HepG2 (cell line): ENCODE measurements around the gene TMEM39B. TPM values are rescaled to one million over a fixed set of nuclear protein-coding genes. Genes with fewer than 3 reads are reported as not detected.

Experiments used
- ATAC-seq: fragments of 200-7000 bp; cut with Tn5 transposase; 3 replicates; pipeline ENCODE4 v1.9.1; 2020; ENCODE audit warnings: mild to moderate bottlenecking, moderate library complexity
- BruUV-seq: library from RNA; stranded (reverse); fragments of 400-500 nt; replicated peaks from 2 replicates; lab custom pipeline; 2021; lab: Mats Ljungman, UMichigan
- CTCF ChIA-PET: fragments of 300-600 bp; formaldehyde crosslinking; extraction: SDS; loops from one replicate; lab custom pipeline; 2021; ENCODE audit warnings: low total read pairs, inconsistent platforms, low intra/inter-chr PET ratio; lab: Yijun Ruan, JAX
- POLR2A ChIA-PET: fragments of 350-600 bp; sonication (Branson Sonifier 250); formaldehyde crosslinking; loops from one replicate; lab custom pipeline; 2020; ENCODE audit warnings: antibody characterized with exemption, inconsistent platforms; lab: Yijun Ruan, JAX
- DNase-seq: peaks from one replicate; pipeline ENCODE4 v3.0.0-alpha.2; 2015; ENCODE audit warnings: low spot score
- FAIRE-seq: peaks from 3 replicates; lab custom pipeline; 2011; peaks lifted over from hg19 to GRCh38; lab: Jason Lieb, UNC
- H2AFZ ChIP-seq: one replicate; pipeline ENCODE4 v1.6.1; 2011; ENCODE audit warnings: low read length, inconsistent platforms
- H3K27ac ChIP-seq: fragments of 300-600 bp; 3 replicates; pipeline ENCODE4 v1.8.0; 2011; ENCODE audit warnings: mixed run types, mild to moderate bottlenecking, mixed read lengths, low read length, inconsistent platforms; ENCODE audit not compliant: insufficient read depth; ENCODE audit errors: extremely low read length
- H3K27me3 ChIP-seq, 2 experiments: fragments of 200-600 bp in 1 of 2; 2 replicates in 1 of 2; 3 replicates in 1 of 2; pipeline versions ENCODE4 v1.6.0 to v1.8.0; 2011; ENCODE audit warnings: low read length in 2 of 2, mild to moderate bottlenecking in 2 of 2, moderate library complexity in 2 of 2, inconsistent platforms in 1 of 2; ENCODE audit not compliant: insufficient read depth in 2 of 2, control insufficient read depth in 1 of 2
- H3K36me3 ChIP-seq, 2 experiments: fragments of 200-600 bp in 1 of 2; replicated peaks in 1 of 2; 2 replicates in 1 of 2; 3 replicates in 1 of 2; pipeline versions ENCODE4 v1.5.1 to v1.8.0; 2011; ENCODE audit warnings: low read length in 2 of 2, inconsistent platforms in 1 of 2; ENCODE audit not compliant: insufficient read depth in 2 of 2, control insufficient read depth in 1 of 2
- H3K4me1 ChIP-seq: 2 replicates; pipeline ENCODE4 v1.5.1; 2012; ENCODE audit warnings: low read length, inconsistent platforms; ENCODE audit not compliant: insufficient read depth
- H3K4me2 ChIP-seq: 2 replicates; pipeline ENCODE4 v1.6.0; 2011; ENCODE audit warnings: low read depth, low read length, inconsistent platforms
- H3K4me3 ChIP-seq, 3 experiments: fragments of 200-600 bp in 1 of 3; sonication (generic), shearing (Covaris generic) in 1 of 3; replicated peaks in 1 of 3; 2 replicates each; pipeline ENCODE4 v1.5.1; 2011 to 2016; ENCODE audit warnings: low read length in 3 of 3, inconsistent platforms in 2 of 3, low read depth in 2 of 3, mild to moderate bottlenecking in 2 of 3, control low read depth in 1 of 3, mixed read lengths in 1 of 3; ENCODE audit not compliant: insufficient read depth in 1 of 3
- H3K79me2 ChIP-seq: one replicate; pipeline ENCODE4 v1.6.1; 2011; ENCODE audit warnings: low read length, inconsistent platforms; ENCODE audit not compliant: insufficient read depth
- H3K9ac ChIP-seq: 2 replicates; pipeline ENCODE4 v1.6.0; 2011; ENCODE audit warnings: mild to moderate bottlenecking, low read depth, low read length, inconsistent platforms; ENCODE audit not compliant: insufficient read depth
- H3K9me3 ChIP-seq: 2 replicates; pipeline ENCODE4 v1.5.1; 2012; ENCODE audit warnings: mild to moderate bottlenecking, low read length
- H4K20me1 ChIP-seq: 2 replicates; pipeline ENCODE4 v1.6.0; 2011; ENCODE audit warnings: inconsistent platforms, mild to moderate bottlenecking, low read length, moderate library complexity; ENCODE audit not compliant: insufficient read depth
- AKAP8 ChIP-seq: sonication (generic); formaldehyde crosslinking; IDR thresholded peaks from 2 replicates; pipeline ENCODE4 v1.5.1; 2020; ENCODE audit warnings: mild to moderate bottlenecking, missing genetic modification reagents
- BORCS8-MEF2B ChIP-seq: sonication (generic); formaldehyde crosslinking; IDR thresholded peaks from 2 replicates; pipeline ENCODE4 v1.8.0; 2022; ENCODE audit warnings: mild to moderate bottlenecking, missing genetic modification reagents
- CBFB ChIP-seq: sonication (generic); formaldehyde crosslinking; IDR thresholded peaks from 2 replicates; pipeline ENCODE4 v1.4.0; 2020; ENCODE audit warnings: missing genetic modification reagents
- GZF1 ChIP-seq: sonication (generic); formaldehyde crosslinking; IDR thresholded peaks from 2 replicates; pipeline ENCODE4 v1.5.1; 2020; ENCODE audit warnings: mild to moderate bottlenecking, missing genetic modification reagents
- HNRNPH1 ChIP-seq: fragments of 200-400 bp; formaldehyde crosslinking; optimal IDR thresholded peaks from 2 replicates; pipeline ENCODE3; 2017; ENCODE audit warnings: mild to moderate bottlenecking, low read depth, low read length
- JUN ChIP-seq: sonication (generic); formaldehyde crosslinking; IDR thresholded peaks from 2 replicates; pipeline ENCODE4 v1.4.0; 2020; ENCODE audit warnings: mild to moderate bottlenecking, missing genetic modification reagents
- PTBP1 ChIP-seq: fragments of 200-400 bp; formaldehyde crosslinking; IDR thresholded peaks from 2 replicates; pipeline ENCODE4 v1.6.1; 2018; ENCODE audit warnings: low read length, low read depth; ENCODE audit not compliant: poor library complexity, severe bottlenecking
- RFXAP ChIP-seq: sonication (generic); formaldehyde crosslinking; IDR thresholded peaks from 2 replicates; pipeline ENCODE4 v1.4.0; 2020; ENCODE audit warnings: missing genetic modification reagents, borderline replicate concordance
- RNF2 ChIP-seq: fragments of 450-650 bp; conservative IDR thresholded peaks from 2 replicates; pipeline ENCODE4 v1.6.1; 2016; ENCODE audit warnings: low read depth
- SKIL ChIP-seq: sonication (generic); formaldehyde crosslinking; IDR thresholded peaks from 2 replicates; pipeline ENCODE4 v1.8.0; 2022; ENCODE audit warnings: missing genetic modification reagents, mild to moderate bottlenecking, moderate library complexity, borderline replicate concordance
- ZFP82 ChIP-seq: sonication (generic); formaldehyde crosslinking; IDR thresholded peaks from 2 replicates; pipeline ENCODE4 v1.5.1; 2020; ENCODE audit warnings: mild to moderate bottlenecking, missing genetic modification reagents, borderline replicate concordance
- ZNF101 ChIP-seq: sonication (generic); formaldehyde crosslinking; IDR thresholded peaks from 2 replicates; pipeline ENCODE4 v1.4.0; 2020; ENCODE audit warnings: mild to moderate bottlenecking, low read depth, missing genetic modification reagents, borderline replicate concordance
- ZNF337 ChIP-seq: sonication (generic); formaldehyde crosslinking; IDR thresholded peaks from 2 replicates; pipeline ENCODE4 v1.5.1; 2020; ENCODE audit warnings: missing genetic modification reagents, low read depth, mild to moderate bottlenecking, borderline replicate concordance
- ZNF564 ChIP-seq: sonication (generic); formaldehyde crosslinking; IDR thresholded peaks from 2 replicates; pipeline ENCODE4 v1.8.1; 2023; ENCODE audit warnings: mild to moderate bottlenecking, missing genetic modification reagents
- ZNF746 ChIP-seq: sonication (generic); formaldehyde crosslinking; IDR thresholded peaks from 2 replicates; pipeline ENCODE4 v1.8.0; 2022; ENCODE audit warnings: mild to moderate bottlenecking, missing genetic modification reagents
- ZNF768 ChIP-seq: sonication (generic); formaldehyde crosslinking; IDR thresholded peaks from 2 replicates; pipeline ENCODE4 v1.4.0; 2020; ENCODE audit warnings: missing genetic modification reagents
- ZSCAN21 ChIP-seq: sonication (generic); formaldehyde crosslinking; IDR thresholded peaks from 2 replicates; pipeline ENCODE4 v1.8.0; 2022; ENCODE audit warnings: mild to moderate bottlenecking, missing genetic modification reagents, moderate library complexity, borderline replicate concordance
- WGBS: methylation state at CpG from one replicate; pipeline ENCODE4 v1.1.6; 2017; ENCODE audit warnings: low lambda C conversion rate; 5-methylcytosine and 5-hydroxymethylcytosine counted together
- in situ Hi-C: cut with HindIII; loops from 2 replicates; pipeline ENCODE4 v1.10.0; 2017; ENCODE audit warnings: low pct_unique_long_range_greater_than_20kb; ENCODE audit not compliant: extremely low pct_ligation_motif_present
- intact Hi-C: fragments of 100-400 bp; cut with micrococcal nuclease; formaldehyde crosslinking; loops from one replicate; pipeline ENCODE4 v1.10.0; 2022; ENCODE audit not compliant: unreplicated experiment
- polyA plus RNA-seq, 8 experiments: library from polyadenylated mRNA; depleted of rRNA in 3 of 8; stranded (reverse) in 7 of 8; unstranded in 1 of 8; fragments of >200 nt; fragmentation: Illumina TruSeq in 4 of 8; extraction: Trizol in 4 of 8; gene quantifications; 2 replicates each; pipeline versions ENCODE4 v1.2.1 to v1.2.3, GENCODE V29; 2011 to 2016; ENCODE audit warnings: low read depth in 4 of 8, missing spikeins in 1 of 8, mixed read lengths in 1 of 8; ENCODE audit not compliant: insufficient read depth in 1 of 8
- total RNA-seq, 5 experiments: library from RNA; depleted of rRNA; stranded (reverse); fragments of >200 nt; fragmentation: Illumina TruSeq; extraction: Trizol; gene quantifications; 2 replicates each; pipeline ENCODE4 v1.2.3, GENCODE V29; 2016; ENCODE audit warnings: low read depth in 1 of 5
- TF ChIP-seq, protein P1 (sequence below): sonication (generic); formaldehyde crosslinking; IDR thresholded peaks from 2 replicates; pipeline ENCODE4 v1.8.0; 2022; ENCODE audit warnings: missing genetic modification reagents, low read depth, mild to moderate bottlenecking, borderline replicate concordance
- TF ChIP-seq, protein P2 (sequence below): sonication (generic); formaldehyde crosslinking; IDR thresholded peaks from 2 replicates; pipeline ENCODE4 v1.4.0; 2020; ENCODE audit warnings: missing genetic modification reagents

Gene TMEM39B
- total and polyA plus RNA-seq, 2 of the 13 experiments (the other 11 are each of a cell fraction or from before 2014, with no cell fraction given), result 4.9 to 10.4 TPM

DNA sequence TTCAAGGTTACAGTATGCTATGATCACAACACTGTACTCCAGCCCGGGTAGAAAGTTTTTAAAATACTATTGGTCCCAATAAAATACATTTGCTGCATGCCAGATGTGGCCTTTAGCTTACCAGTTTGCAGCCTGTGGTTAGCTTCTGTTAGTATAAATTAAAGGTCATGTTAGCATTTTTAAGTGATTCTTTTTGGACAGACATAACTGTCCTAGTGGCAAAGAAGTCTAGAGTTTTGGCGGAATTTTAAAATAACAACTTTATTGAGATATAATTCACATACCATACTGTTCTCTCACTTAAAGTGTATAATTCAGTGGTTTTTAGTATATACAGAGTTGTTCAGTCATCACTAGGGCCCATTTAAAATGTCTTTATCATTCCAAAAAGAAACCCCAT lies 24.3 kb upstream of the TMEM39B start:
- Histone ChIP-seq H4K20me1 (no peaks in the 10 kb centered on the region), H3K9me3 (no peaks in the 10 kb centered on the region), H3K27me3 (no peaks in the 10 kb centered on the region), H3K4me2 (no peak overlapping the region), H2AFZ (no peak overlapping the region), H3K27ac (no peak overlapping the region), H3K4me1 (no peaks in the 10 kb centered on the region), H3K36me3 (peaks cover 19 to 36% of the 10 kb centered on the region in 2 experiments), H3K9ac (no peak overlapping the region), H3K4me3 (no peak overlapping the region), H3K79me2 (no peaks in the 10 kb centered on the region)
- CTCF ChIA-PET, result no interaction called here
- POLR2A ChIA-PET, result no interaction called here
- FAIRE-seq, result no peak
- ATAC-seq, result no peak
- 94% methylated on average over 2 of the region's 2 CpGs for WGBS
- intact Hi-C loops, result no loop called here
- DNase-seq, result no peak
- in situ Hi-C loops, result no loop called here
- BruUV-seq, result no TSS peak
- TF ChIP-seq, protein P1, sequence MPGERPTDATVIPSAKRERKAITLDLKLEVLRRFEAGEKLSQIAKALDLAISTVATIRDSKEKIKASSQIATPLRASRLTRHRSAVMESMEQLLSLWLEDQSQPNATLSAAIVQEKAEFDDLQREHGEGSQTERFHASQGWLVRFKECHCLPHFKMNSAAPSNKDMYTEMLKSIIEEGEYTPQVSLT, result no peak
- TF ChIP-seq ZNF564 (CRISPR knock-in tag), result no peak
- TF ChIP-seq ZSCAN21 (CRISPR knock-in tag), result no peak
- TF ChIP-seq PTBP1, result no peak
- TF ChIP-seq JUN (CRISPR knock-in tag), result no peak
- no peak for TF ChIP-seq RFXAP (CRISPR knock-in tag)
- no peak for TF ChIP-seq ZNF746 (CRISPR knock-in tag)
- no peak for TF ChIP-seq ZNF101 (CRISPR knock-in tag)
- no peak for TF ChIP-seq SKIL (CRISPR knock-in tag)
- TF ChIP-seq ZFP82, result no peak
- TF ChIP-seq BORCS8-MEF2B (CRISPR knock-in tag), result no peak
- TF ChIP-seq GZF1 (CRISPR knock-in tag), result no peak
- no peak for TF ChIP-seq AKAP8 (CRISPR knock-in tag)
- TF ChIP-seq HNRNPH1, result no peak
- no peak for TF ChIP-seq ZNF337 (CRISPR knock-in tag)
- no peak for TF ChIP-seq CBFB (CRISPR knock-in tag)
- TF ChIP-seq, protein P2, sequence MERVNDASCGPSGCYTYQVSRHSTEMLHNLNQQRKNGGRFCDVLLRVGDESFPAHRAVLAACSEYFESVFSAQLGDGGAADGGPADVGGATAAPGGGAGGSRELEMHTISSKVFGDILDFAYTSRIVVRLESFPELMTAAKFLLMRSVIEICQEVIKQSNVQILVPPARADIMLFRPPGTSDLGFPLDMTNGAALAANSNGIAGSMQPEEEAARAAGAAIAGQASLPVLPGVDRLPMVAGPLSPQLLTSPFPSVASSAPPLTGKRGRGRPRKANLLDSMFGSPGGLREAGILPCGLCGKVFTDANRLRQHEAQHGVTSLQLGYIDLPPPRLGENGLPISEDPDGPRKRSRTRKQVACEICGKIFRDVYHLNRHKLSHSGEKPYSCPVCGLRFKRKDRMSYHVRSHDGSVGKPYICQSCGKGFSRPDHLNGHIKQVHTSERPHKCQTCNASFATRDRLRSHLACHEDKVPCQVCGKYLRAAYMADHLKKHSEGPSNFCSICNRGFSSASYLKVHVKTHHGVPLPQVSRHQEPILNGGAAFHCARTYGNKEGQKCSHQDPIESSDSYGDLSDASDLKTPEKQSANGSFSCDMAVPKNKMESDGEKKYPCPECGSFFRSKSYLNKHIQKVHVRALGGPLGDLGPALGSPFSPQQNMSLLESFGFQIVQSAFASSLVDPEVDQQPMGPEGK (CRISPR knock-in tag), result no peak
- TF ChIP-seq ZNF768, result no peak
- no peak for TF ChIP-seq RNF2
